Right ventricle myocardium superior (tissue), 1 donor: ENCODE measurements around the gene ACTR2. TPM values are rescaled to one million over a fixed set of nuclear protein-coding genes. Genes with fewer than 3 reads are reported as not detected.
"Not testable (repeated sequence)": the region's sequence is repeated elsewhere in the genome, so short reads cannot be mapped to it uniquely, and the experiment has no call there.

Experiments
- ATAC-seq: fragments of 200-7000 bp; cut with Tn5 transposase; one replicate; pipeline ENCODE4 v1.9.1; 2020; ENCODE audit warnings: mild to moderate bottlenecking; ENCODE audit not compliant: poor library complexity
- DNase-seq: peaks from one replicate; pipeline ENCODE4 v3.0.0-alpha.2; 2020
- intact Hi-C: fragments of 100-400 bp; cut with DNase I; formaldehyde crosslinking; loops from one replicate; pipeline ENCODE4 v1.11.2; 2022
- total RNA-seq: library from RNA; stranded (reverse); fragmentation: NEBNext Ultra II Directional; extraction: Animal tissue kit (Norgen Biotek cat#: 25700); gene quantifications from one replicate; pipeline ENCODE4 v1.2.1, GENCODE V29; 2021
- donor health status: DM: no; HTN: yes; CAD: no; lungs with severe emphysema.

The ACTR2 gene
- total RNA-seq, 1 donor from 2014 or later, result 100 TPM

DNA sequence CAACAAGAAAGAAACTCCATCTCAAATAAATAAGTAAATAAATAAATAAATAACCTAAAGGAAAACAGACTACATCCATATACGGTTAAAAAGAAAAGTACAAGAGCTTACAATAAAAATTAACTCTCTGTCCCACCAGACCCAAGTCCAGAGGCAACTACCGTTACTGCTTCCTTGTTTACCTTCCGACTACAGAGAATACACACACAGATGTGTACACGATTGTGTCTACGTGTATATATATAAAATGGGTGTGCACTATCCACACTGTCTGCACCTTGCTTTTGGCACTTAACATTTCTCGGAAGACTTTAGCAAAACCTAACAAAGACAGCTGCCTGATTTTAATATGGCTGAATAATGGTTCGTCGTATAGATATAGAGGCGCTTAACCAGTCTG, 69.9 kb downstream of the ACTR2 start:
- DNase-seq, result no peak
- no peak for ATAC-seq

DNA sequence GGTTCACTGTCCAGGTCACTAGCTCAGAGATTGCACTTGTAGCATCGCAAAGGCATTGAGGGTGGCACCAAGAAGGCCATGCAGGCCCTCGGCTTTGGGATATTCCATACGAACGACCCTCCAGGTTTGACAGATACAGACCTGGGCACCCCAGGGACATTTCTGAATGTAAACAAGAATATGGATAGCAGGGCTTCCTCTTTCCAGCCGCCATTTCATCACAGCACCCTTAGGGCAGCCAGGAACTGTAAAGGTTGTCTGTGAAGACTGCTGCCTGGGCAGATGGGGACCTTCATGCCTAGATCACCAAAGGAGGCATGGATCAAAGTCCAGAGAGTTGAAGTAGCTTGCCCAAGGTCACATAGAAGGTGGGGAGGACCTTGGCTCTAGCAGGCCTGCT, 70.5 kb downstream of the ACTR2 start:
- intact Hi-C loops, result no loop called here

More for the DNA sequence above, 69.9 kb downstream of the ACTR2 start:
- intact Hi-C loops, result no loop called here

DNA sequence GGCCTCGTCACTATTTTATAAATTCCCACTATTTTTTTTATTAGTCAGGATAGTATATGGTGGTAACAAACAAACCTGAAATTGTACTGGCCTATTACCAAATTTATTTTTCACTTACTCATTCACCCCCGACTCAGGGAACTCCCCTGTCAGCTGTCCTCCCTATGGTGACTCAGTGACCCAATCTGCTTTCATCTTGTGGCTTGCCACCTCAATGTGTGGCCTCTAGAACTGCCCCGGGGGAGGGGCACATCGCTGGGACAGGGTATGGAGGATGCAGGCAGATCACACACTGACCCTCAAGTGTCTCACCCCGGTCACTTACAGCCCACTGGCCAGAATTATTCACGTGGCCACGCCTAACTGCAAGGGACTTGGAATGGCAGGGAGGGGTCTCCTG, 71.6 kb downstream of the ACTR2 start:
- no peak for ATAC-seq
- intact Hi-C loops, result no loop called here

More for the DNA sequence above, 70.5 kb downstream of the ACTR2 start:
- DNase-seq (no peak), ATAC-seq (no peak)

DNA sequence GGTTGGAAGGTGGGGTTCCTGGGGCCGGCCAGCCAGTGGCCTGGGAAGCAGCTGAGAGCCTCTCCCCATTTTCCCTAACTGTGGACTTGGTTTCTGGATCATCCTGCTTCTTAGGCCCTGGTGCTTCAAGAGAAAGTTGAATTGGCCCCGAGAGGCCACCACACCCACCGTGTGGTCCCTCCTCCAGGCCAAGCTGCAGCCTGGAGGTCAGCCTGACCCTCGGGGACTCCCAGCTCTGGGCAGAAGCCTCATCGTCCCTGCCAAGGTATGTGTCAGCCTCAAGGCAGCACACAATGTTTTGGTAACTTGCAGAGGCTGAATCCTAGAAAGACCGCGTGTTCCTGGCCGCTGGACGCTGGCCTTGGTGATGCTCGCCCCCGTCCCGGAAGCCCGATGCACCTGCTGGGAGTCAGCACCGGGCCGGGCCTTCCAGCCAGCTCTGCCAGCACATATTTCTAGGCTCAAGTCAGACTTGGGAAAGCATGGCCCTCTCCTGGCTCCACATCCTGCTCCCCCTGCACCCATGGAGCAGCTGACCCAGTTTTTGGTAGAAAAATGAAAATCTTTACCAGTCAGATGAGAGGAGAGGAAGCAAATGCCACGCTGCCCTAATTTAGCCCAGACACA, 72.6 kb downstream of the ACTR2 start:
- ATAC-seq (peak; percentile 89), DNase-seq (peak; percentile 89)
- intact Hi-C loops, result no loop called here

More for the DNA sequence above, 71.6 kb downstream of the ACTR2 start:
- no peak for DNase-seq

- ATAC-seq, result peak; percentile 58
- peak; percentile 49 for DNase-seq
- intact Hi-C loops, result no loop called here
Measured at GRCh38 chr2:65300761-65301711, 73.4 kb downstream of the ACTR2 start.

DNA sequence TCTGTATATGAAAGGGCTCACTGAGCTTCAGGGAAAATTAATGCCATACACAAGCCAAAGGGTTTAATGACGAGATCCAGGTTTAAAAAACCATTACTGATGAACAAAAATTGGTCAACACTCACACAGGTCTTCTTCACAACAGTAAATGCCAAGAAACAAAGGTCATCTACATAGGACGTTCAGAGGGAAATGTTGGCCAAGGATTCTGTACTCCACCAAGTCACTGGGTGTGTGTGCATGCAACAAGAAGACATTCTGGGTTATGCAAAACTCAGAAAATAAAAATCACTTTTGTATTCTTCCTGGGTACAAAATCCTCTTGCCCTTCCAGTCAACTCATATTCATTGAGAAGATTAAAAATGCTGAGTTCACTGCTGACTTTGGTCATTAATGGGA, 78.3 kb downstream of the ACTR2 start:
- DNase-seq (no peak), ATAC-seq (no peak)
- intact Hi-C loops, result no loop called here

GRCh38 chr2:65309699-65310098, 82.1 kb downstream of the ACTR2 start:
- ATAC-seq, result no peak
- DNase-seq, result no peak
- intact Hi-C loops, result loop anchor here (5.0 kb wide), 1 partner anchor 123 kb away; the partner anchor contains the start of gene SPRED2

GRCh38 chr2:65311049-65311448, 83.4 kb downstream of the ACTR2 start:
- DNase-seq (no peak), ATAC-seq (no peak)
- intact Hi-C loops, result loop anchor here (5.0 kb wide), 1 partner anchor 121 kb away; the partner anchor contains the start of gene SPRED2

DNA sequence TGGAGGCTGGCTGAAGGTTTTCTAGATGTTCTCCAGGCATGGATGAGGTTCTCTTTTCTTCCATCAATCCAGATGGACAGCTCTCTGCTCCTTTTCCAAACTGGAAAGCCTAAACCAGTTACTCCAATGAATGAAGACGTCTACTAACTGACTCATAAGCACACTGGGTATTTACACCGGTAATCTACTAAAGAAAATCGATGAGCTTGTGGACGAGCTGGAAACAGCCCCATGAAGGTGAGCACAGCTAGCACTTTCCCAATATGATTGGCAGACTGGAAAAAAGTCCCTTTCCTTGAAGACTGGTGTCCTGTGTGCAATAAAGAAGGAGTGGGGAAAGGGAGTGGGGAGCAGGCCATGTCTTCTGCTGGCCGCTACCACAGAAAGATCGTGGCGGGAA, 84.0 kb downstream of the ACTR2 start:
- intact Hi-C loops, result loop anchor here (5.0 kb wide), 1 partner anchor 121 kb away; the partner anchor contains the start of gene SPRED2
- DNase-seq (no peak), ATAC-seq (no peak)

DNA sequence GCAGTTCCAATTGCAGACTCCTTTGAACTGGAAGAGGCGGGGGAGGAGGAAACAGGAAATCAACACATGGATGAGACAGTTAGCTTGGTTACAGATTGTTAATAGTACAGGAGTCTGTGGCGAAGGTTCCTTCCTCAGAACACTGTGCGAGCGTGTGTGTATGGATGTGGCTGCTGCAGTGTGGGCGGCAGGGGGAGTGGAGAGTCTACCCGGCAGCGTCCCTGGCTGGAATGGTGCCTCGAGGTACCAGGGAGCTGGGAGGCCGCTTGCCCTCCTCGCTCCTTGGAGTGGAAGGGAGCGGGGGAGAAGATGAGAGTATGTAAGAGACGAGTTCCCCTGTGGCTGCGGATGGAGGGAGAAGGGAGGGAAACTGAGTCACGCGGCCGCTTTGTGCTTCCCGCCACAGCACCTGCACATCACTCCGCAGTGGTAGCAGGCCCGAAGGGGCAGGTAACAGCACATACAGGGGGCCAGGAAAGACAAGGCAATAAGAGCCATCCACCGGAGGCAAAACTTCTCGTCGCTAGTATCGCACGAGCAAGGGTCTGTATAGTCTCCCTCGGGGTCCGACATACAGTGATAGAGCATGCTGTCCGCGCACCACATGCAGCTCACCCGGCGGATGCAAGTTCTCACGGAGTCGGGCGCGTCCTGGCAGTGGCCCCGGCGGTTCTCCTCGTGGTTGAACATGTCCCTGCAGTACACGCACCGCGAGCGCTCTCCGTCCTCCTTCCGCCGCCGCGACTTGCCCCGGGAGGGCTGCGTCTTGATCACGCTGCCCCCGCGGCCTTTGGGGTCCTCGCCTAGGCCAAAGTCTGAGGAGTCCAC, 85.7 kb downstream of the ACTR2 start:
- DNase-seq (no peak), ATAC-seq (no peak)
- intact Hi-C loops, result loop anchor here (5.0 kb wide), 1 partner anchor 119 kb away; the partner anchor contains the start of gene SPRED2

DNA sequence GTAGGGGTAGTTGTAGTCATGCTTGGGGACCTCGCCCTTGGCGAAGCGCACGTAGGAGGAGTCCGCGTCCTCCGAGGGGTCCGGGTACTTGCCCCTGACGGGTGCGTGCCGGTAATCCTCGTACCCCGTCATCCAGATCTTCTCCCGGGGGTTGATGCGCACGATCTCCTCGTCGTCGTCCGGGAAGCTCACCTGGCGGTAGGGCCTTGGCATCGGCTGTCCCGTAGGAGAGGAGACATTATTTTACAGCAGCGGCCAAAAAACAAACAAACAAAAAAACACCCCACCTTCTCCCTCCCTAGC, 86.3 kb downstream of the ACTR2 start:
- intact Hi-C loops, result loop anchor here (5.0 kb wide), 1 partner anchor 118 kb away; the partner anchor contains the start of gene SPRED2
- ATAC-seq (no peak), DNase-seq (no peak)

- intact Hi-C loops, result loop anchor here (5.0 kb wide), 1 partner anchor 117 kb away; the partner anchor contains the start of gene SPRED2
- no peak for ATAC-seq
- no peak for DNase-seq
Measured at GRCh38 chr2:65314801-65315441, 87.3 kb downstream of the ACTR2 start.

DNA sequence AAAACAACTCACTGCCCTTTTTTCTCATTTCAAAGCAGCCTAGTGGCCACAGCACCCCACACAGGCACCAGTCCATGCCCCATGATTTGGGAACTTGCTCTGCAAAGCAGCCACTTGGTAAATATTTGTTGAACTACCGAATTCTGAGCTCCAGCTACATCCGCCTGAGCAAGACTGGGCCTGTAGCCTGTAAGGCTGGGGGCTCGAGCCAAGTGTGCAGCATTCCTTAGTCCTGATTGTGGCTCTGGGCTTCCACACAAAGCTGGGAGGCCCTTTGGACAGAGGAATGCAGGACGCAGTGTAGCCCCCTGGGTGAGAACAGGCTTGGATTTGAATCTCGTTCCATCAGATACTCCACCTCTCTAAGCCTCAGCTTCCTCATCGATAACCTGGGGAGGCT, 88.4 kb downstream of the ACTR2 start:
- intact Hi-C loops, result no loop called here
- peak; percentile 74 for DNase-seq
- peak; percentile 80 for ATAC-seq

- intact Hi-C loops, DNase-seq, ATAC-seq: not testable (repeated sequence)
Measured at GRCh38 chr2:65317351-65317750, 89.7 kb downstream of the ACTR2 start.

- intact Hi-C loops, result no loop called here
- DNase-seq (no peak), ATAC-seq (no peak)
Measured at GRCh38 chr2:65317841-65318240, 90.2 kb downstream of the ACTR2 start.

DNA sequence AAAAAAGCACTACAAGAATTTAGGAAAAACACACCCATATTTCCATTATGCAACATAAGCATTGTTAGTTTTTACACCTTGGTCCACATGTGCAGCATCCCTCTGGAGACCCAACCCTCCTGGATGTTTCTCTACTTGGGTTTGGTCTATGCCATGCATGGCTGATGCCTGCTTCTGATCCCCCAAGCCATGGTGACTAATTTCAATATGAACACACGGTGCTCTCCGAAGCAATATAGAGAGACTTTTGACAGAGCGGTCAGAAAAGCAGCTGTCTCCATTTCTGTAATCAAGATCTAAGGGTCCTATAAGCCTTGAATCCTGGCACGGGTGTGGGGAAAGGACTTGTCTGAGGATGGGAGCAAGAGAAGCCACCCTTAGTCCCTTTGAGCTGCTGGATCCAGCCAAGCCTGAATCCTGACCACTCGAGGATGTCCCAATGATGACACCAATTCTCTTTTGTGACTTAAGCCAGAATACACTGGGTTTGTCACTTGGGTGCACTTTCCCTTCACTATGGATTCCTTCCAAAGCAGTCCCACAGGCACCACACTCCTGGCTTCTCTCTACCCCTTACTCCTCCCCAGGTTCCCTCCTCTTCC, 91.5 kb downstream of the ACTR2 start:
- ATAC-seq (no peak), DNase-seq (no peak)
- intact Hi-C loops, result no loop called here

DNA sequence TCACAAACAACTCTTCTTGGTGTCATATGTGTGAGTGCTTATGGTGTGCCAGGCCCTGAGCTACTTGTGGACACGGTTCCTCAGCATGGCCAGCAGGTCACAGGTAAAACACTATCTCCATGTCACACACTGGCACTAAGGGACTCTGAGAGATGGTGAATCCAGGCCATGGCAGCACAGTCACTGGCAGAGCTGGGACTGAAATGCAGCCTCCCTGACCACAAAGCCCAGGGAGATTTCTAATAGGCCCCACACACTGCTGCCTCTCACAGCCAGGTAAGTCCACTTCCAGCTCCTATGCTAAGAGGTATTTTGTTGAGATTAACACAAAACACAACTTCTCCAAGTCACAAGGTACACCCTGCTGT, 92.0 kb downstream of the ACTR2 start:
- intact Hi-C loops, result no loop called here
- ATAC-seq, result no peak
- no peak for DNase-seq
